ENCODE measurements around the gene TMEM52. TPM values are rescaled to one million over a fixed set of nuclear protein-coding genes. Genes with fewer than 3 reads are reported as not detected.

The TMEM52 gene
- total and polyA plus RNA-seq, 2 of the 13 experiments (the other 11 are each of a cell fraction or from before 2014, with no cell fraction given) = 13.2 to 18.7 TPM

DNA sequence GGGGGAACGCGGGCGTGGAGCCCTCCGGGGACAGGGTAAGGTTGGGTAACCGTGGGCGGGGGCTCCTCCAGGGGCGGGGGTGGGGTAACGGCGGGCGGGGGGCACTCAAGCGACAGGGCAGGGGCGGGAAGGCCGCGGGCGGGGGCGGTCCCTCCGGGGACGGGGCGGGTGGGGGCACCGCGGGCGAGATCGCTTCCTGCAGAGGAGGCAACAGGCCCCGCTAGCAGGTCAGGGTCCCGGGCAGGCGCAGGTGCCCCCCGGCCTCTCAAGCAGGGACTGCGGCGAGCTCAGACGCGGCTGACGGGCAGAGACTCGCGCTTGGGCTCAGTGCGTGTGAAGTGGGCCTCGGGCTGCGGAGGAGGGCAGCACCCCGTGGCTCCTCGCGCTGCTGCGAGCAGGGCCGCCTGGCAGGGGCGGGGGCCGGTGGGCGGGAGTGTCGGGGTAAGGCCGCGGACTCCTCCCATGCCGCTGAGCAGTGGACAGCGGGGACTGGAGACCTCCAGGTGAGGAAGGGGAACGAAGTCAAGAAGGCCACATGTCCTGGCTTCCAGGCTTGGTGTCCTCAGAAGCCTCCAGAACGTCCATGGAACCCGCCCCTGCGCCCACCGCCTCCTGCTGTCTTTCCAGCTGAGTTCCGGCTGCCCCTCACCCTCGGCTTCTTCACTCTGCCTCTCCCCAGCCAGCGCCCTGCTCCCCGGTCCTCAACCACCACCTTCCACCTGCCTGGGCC, 27.6 kb downstream of the TMEM52 start (continued):
- no peak for TF ChIP-seq NONO (IDR thresholded peaks at IDR 0.05)
- 0 out of 2 replicates have a peak, but pooled peaks have one; percentile 1 for TF ChIP-seq NONO (CRISPR knock-in tag; conservative IDR thresholded peaks at IDR 0.05)
- TF ChIP-seq ZNF350 (CRISPR knock-in tag; IDR thresholded peaks at IDR 0.05; ENCODE audit: borderline replicate concordance, low read depth) = peak; percentile 81
- no peak for TF ChIP-seq MIER2 (CRISPR knock-in tag; IDR thresholded peaks at IDR 0.05)
- 0 out of 2 replicates have a peak, but pooled peaks have one; percentile 17 for TF ChIP-seq RXRB (CRISPR knock-in tag; IDR thresholded peaks at IDR 0.05; ENCODE audit: borderline replicate concordance)
- no peak for TF ChIP-seq CENPX (CRISPR knock-in tag; IDR thresholded peaks at IDR 0.05)
- no peak for TF ChIP-seq ZNF7 (CRISPR knock-in tag; IDR thresholded peaks at IDR 0.05)
- TF ChIP-seq STAT6 (CRISPR knock-in tag; IDR thresholded peaks at IDR 0.05; ENCODE audit: borderline replicate concordance) = 0 out of 2 replicates have a peak, but pooled peaks have one; percentile 24
- TF ChIP-seq SAP130 (CRISPR knock-in tag; IDR thresholded peaks at IDR 0.05; ENCODE audit: low read depth) = peak; percentile 47; the same call in 1 of the 2 replicates
- 0 out of 2 replicates have a peak, but pooled peaks have one; percentile 61 for TF ChIP-seq ZNF558 (CRISPR knock-in tag; IDR thresholded peaks at IDR 0.05; ENCODE audit: borderline replicate concordance)
- peak; percentile 86; the same call in 1 of the 2 replicates for TF ChIP-seq ZNF333 (CRISPR knock-in tag; IDR thresholded peaks at IDR 0.05; ENCODE audit: borderline replicate concordance)
- peak; percentile 67; the same call in 1 of the 2 replicates for TF ChIP-seq ZNF543 (CRISPR knock-in tag; IDR thresholded peaks at IDR 0.05)
- TF ChIP-seq CBFB (CRISPR knock-in tag; IDR thresholded peaks at IDR 0.05) = 0 out of 2 replicates have a peak, but pooled peaks have one; percentile 17
- TF ChIP-seq RBM39 (IDR thresholded peaks at IDR 0.05; ENCODE audit: low read depth, low read length, poor library complexity, severe bottlenecking) = peak; percentile 28
- peak; percentile 57; the same call in 1 of the 2 replicates for TF ChIP-seq REXO4 (CRISPR knock-in tag; IDR thresholded peaks at IDR 0.05; ENCODE audit: borderline replicate concordance)
- no peak for TF ChIP-seq ZNF160 (CRISPR knock-in tag; IDR thresholded peaks at IDR 0.05)
- peak; percentile 34; the same call in 1 of the 2 replicates for TF ChIP-seq ZBTB42 (CRISPR knock-in tag; IDR thresholded peaks at IDR 0.05)
- peak; percentile 63; the same call in 1 of the 2 replicates for TF ChIP-seq GABPB1 (CRISPR knock-in tag; IDR thresholded peaks at IDR 0.05)
- no peak for TF ChIP-seq KDM6A (CRISPR knock-in tag; IDR thresholded peaks at IDR 0.05; ENCODE audit: low read depth)
- TF ChIP-seq ZNF446 (CRISPR knock-in tag; IDR thresholded peaks at IDR 0.05) = 0 out of 2 replicates have a peak, but pooled peaks have one; percentile 44
- peak; percentile 19; the same call in 1 of the 2 replicates for TF ChIP-seq ZNF441 (CRISPR knock-in tag; IDR thresholded peaks at IDR 0.05; ENCODE audit: borderline replicate concordance)
- 0 out of 2 replicates have a peak, but pooled peaks have one; percentile 28 for TF ChIP-seq ZNF724P (CRISPR knock-in tag; IDR thresholded peaks at IDR 0.05; ENCODE audit: borderline replicate concordance)
- 0 out of 2 replicates have a peak, but pooled peaks have one; percentile 34 for TF ChIP-seq PITX1 (CRISPR knock-in tag; IDR thresholded peaks at IDR 0.05)
- TF ChIP-seq ZNF598 (CRISPR knock-in tag; IDR thresholded peaks at IDR 0.05; ENCODE audit: borderline replicate concordance) = 0 out of 2 replicates have a peak, but pooled peaks have one; percentile 62
- peak; percentile 46; the same call in 1 of the 2 replicates for TF ChIP-seq KAT8 (CRISPR knock-in tag; IDR thresholded peaks at IDR 0.05)
- TF ChIP-seq, protein P1, sequence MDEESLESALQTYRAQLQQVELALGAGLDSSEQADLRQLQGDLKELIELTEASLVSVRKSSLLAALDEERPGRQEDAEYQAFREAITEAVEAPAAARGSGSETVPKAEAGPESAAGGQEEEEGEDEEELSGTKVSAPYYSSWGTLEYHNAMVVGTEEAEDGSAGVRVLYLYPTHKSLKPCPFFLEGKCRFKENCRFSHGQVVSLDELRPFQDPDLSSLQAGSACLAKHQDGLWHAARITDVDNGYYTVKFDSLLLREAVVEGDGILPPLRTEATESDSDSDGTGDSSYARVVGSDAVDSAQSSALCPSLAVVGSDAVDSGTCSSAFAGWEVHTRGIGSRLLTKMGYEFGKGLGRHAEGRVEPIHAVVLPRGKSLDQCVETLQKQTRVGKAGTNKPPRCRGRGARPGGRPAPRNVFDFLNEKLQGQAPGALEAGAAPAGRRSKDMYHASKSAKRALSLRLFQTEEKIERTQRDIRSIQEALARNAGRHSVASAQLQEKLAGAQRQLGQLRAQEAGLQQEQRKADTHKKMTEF (CRISPR knock-in tag; IDR thresholded peaks at IDR 0.05) = peak; percentile 55; the same call in 1 of the 2 replicates
